Melanocyte of skin (primary cell): ENCODE data around the gene NLGN3. TPM values are rescaled to one million over a fixed set of nuclear protein-coding genes. Genes with fewer than 3 reads are reported as not detected.

Experiments
- small RNA-seq, 2 donors: library from RNA; depleted of rRNA; stranded (forward); fragments of <200 nt; gene quantifications; one replicate each; pipeline ENCODE3, GENCODE V24; 2012
- total RNA-seq, 2 donors: library from RNA; depleted of rRNA; stranded (reverse); fragments of >200 nt; gene quantifications; 2 replicates each; pipeline ENCODE4 v1.2.3, GENCODE V29; 2012

The NLGN3 gene
- total RNA-seq, result under 1 TPM; 0.33 to 0.34 TPM

DNA sequence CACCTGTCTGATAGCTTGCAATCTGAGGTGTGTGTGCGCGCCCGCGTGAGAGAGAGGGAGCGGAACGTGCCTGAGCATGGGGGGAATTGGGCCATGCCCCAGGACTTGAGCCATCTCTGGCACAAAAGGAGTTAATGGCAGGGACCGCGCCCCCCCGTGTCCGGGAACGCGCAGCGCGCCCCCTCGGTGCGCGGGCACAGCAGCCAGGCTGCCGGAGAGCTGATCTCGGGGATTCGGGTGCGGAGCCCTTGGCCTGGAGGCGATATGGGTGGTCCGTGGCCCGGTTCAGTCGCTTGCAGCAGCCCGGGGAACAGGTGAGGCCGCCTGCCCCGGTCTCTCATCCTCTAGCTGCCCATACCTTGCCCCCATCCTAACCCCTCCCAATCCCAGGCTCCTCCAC is at the start of gene NLGN3:
NLGN3 (plus strand) TSS at position 191 of the 400 bp plus-strand sequence. CDS start 2,909 bp downstream, outside the sequence.

DNA sequence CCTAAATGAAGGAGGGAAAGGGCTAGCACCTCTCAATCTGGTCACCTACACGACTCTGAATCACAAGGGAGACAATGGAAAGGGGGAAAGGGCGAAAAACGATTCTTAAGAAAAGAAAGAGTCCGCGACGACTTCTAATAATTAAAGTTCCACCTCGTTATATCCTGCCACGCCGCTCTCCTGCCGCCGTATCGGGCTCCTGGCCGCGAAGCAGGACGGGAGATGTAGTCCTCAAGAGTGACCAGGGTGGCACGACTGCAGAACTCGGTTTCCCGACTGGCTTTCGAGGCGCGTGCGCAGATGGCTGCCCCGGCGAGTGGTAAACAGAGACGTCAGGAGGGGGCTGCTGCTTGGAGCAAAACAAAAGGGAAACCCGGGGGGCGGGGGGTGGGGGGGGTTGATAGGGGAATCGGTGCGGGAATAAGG is 49.1 kb upstream of the NLGN3 start, which contains the start of gene FOXO4:
FOXO4 (plus strand) TSS at position 297 of the 426 bp plus-strand sequence. CDS start 678 bp downstream, outside the sequence.

DNA sequence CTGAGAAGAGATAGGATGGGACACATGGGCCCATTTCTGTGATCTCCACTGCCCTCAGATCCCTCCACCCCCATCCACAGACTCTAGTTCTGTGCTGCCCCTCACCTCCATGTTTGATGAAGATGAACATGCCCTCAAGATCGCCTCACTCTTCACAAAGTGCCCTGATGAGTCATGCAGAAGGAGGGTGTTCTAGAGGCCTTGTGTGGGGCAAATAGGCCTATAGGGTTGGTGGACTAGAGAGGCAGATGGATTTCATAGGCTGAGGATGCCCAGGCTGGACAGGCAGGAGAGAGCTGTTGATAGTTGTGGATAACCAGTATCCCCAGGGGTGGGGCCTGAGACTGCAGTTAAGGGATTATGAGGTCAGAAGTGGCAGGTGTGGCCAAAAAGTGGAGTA is 38.2 kb upstream of the NLGN3 start, which contains the start of gene CXorf65:
CXorf65 (minus strand) TSS at position 314 of the 400 bp plus-strand sequence; CDS start at position 130, 184 bp downstream.

DNA sequence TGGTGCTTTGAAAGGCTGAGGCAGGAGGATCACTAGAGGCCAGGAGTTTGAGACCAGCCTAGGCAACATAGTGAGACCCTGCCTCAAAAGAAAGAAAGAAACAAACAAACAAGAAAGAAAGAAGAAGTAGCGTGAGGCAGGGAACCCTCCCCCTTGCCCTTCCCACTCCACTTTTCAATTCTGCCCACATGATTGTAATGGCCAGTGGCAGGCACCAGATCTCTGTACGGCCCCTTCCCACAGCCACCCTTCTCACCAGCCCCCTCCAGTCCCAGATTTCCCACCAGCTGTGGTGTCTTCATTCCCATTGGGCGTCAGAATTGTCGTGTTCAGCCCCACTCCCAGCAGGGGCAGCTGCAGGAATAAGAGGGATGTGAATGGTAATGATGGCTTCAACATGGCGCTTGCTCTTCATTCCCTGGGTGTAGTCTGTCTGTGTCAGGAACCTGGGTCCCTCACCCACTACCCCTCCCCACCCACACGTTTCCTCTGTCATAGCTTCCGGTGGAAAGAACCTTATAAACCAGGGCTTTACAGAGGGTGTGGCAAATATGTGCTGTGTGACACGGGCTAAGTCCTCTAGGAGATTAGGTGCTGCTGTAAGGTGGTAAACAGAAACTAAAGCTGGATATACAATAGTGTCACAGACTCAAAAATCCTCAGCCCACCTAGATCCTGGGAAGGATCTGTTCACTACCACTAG is 33.3 kb upstream of the NLGN3 start, which contains the start of gene IL2RG:
IL2RG (minus strand) TSS at position 437 of the 703 bp plus-strand sequence; CDS start at position 399, 38 bp downstream.

DNA sequence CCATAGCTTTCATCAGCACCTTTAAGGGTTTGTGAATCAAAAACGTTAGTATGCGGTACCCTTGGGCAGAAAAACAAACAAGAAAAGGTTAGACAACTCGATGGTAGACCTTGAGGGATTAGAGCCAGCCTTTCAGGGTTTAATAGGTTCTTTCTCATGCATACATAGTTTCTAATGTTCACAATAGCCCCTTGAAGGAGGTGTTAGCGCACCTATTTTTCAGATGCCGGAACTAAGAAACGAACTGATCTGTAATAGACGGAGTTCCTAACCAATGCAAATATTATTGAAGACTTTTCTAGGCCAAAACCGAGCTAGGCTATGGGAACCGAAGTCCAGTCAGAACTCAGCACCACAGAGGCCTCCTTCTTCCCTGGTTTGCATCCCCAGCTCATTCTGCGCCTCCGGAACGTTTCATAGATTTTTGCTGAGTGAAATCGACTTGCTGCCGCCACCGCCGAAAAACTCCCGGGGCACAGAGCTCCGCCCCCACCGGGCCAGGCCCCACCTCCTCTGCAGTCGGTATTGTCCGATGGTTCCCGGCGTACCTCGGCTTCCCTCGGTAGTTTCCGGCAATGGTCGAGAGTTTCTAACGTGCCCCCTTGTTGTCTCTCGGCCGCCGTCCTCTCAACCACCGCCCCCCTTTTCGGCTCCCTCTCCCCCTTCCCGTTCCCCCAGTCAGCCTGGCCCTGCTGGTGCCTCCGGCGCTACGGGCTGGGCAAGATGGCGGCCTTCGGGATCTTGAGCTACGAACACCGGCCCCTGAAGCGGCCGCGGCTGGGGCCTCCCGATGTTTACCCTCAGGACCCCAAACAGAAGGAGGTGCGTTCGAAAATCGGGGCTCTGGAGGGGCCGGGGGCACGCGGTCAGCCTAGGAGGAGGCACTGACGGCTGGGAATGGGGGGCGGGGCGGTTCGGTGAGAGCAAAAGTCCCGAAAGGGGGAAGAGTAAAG is 26.3 kb upstream of the NLGN3 start, which contains the start of gene MED12:
MED12 (plus strand) TSS at position 565 of the 953 bp plus-strand sequence; CDS start at position 724, 159 bp downstream.

Small RNA genes lying within 50 kb of the gene (small RNA-seq; reads per million reads assigned to genes)
- gene CXorf65, result 0.26 to 0.35 reads per million in 2 donors

Other genes with a start within 250 kb of the NLGN3 start
- under 1 TPM in 1 of 2 donors, not detected in 1; under 0.01 TPM for gene TEX11, start 236.1 kb upstream of the NLGN3 start, total RNA-seq
- gene SLC7A3, start 213.7 kb upstream of the NLGN3 start, total RNA-seq, result not detected
- gene SNX12, start 76.5 kb upstream of the NLGN3 start, total RNA-seq, result 10 to 100 TPM; 60.9 to 65.6 TPM
- 1 to 10 TPM; 5.3 to 7.9 TPM for gene FOXO4, start 49.0 kb upstream of the NLGN3 start, total RNA-seq
- gene CXorf65, start 38.1 kb upstream of the NLGN3 start, total RNA-seq, result not detected
- not detected for gene IL2RG, start 33.3 kb upstream of the NLGN3 start, total RNA-seq
- gene MED12, start 26.2 kb upstream of the NLGN3 start, total RNA-seq, result 10 to 100 TPM; 26.2 to 29.6 TPM
- gene GJB1, start 78.4 kb downstream of the NLGN3 start, total RNA-seq, result 10 to 100 TPM in 1 of 2 donors, 1 to 10 TPM in 1; 5.2 to 34.3 TPM
- gene ZMYM3, start 109.3 kb downstream of the NLGN3 start, total RNA-seq, result 10 to 100 TPM; 20.6 to 21.3 TPM
- 100 to 1,000 TPM; 281 to 437 TPM for gene NONO, start 138.8 kb downstream of the NLGN3 start, total RNA-seq
- gene ITGB1BP2, start 156.9 kb downstream of the NLGN3 start, total RNA-seq, result 1 to 10 TPM in 1 of 2 donors, under 1 TPM in 1; 0.69 to 2.3 TPM
- gene TAF1, start 221.5 kb downstream of the NLGN3 start, total RNA-seq, result 10 to 100 TPM; 18.2 to 22.0 TPM